CD4-positive, alpha-beta memory T cell (primary cell): Measurements from ENCODE around the gene MICAL3. TPM values are rescaled to one million over a fixed set of nuclear protein-coding genes. Genes with fewer than 3 reads are reported as not detected.

Experiments used
- CTCF ChIA-PET: fragments of 350-600 bp; sonication (Branson Sonifier 250); formaldehyde crosslinking; loops from one replicate; lab custom pipeline; 2021; ENCODE audit warnings: inconsistent platforms; ENCODE audit not compliant: partially characterized antibody; lab: Charles Lee
- POLR2A ChIA-PET: fragments of 350-600 bp; sonication (Branson Sonifier 250); formaldehyde crosslinking; loops from one replicate; lab custom pipeline; 2021; ENCODE audit not compliant: partially characterized antibody; lab: Charles Lee
- DNase-seq, 5 donors: peaks; one replicate each; pipeline versions ENCODE4 v3.0.0 to v3.0.0-alpha.2; 2020 to 2022; ENCODE audit warnings: mixed read lengths in 1 of 5
- H3K27ac ChIP-seq: one replicate; pipeline ENCODE4 v1.7.0; 2013; ENCODE audit warnings: low read depth, low read length
- H3K27me3 ChIP-seq: 2 replicates; pipeline ENCODE4 v1.7.0; 2013; ENCODE audit warnings: mild to moderate bottlenecking, low read length, moderate library complexity; ENCODE audit not compliant: insufficient read depth
- H3K36me3 ChIP-seq: 2 replicates; pipeline ENCODE4 v1.7.0; 2013; ENCODE audit warnings: mild to moderate bottlenecking, low read length, moderate library complexity; ENCODE audit not compliant: insufficient read depth
- H3K4me1 ChIP-seq: 2 replicates; pipeline ENCODE4 v1.7.0; 2013; ENCODE audit warnings: mild to moderate bottlenecking, low read length, moderate library complexity; ENCODE audit not compliant: insufficient read depth
- H3K4me3 ChIP-seq, 2 donors: one replicate each; pipeline ENCODE4 v1.7.0; 2013; ENCODE audit warnings: low read length in 2 of 2, mild to moderate bottlenecking in 1 of 2
- H3K9me3 ChIP-seq, 2 donors: one replicate each; pipeline ENCODE4 v1.7.0; 2013; ENCODE audit warnings: low read length in 2 of 2, control low read depth in 1 of 2; ENCODE audit not compliant: control insufficient read depth in 1 of 2
- H3K27ac Mint-ChIP-seq, 7 donors: one replicate each; pipeline ENCODE4 v1.8.0; 2020 to 2021; ENCODE audit warnings: mixed read lengths in 7 of 7, mild to moderate bottlenecking in 6 of 7, inconsistent platforms in 3 of 7, moderate library complexity in 3 of 7
- H3K27me3 Mint-ChIP-seq, 2 donors: one replicate each; pipeline ENCODE4 v1.8.0; 2020 to 2021; ENCODE audit warnings: mixed read lengths in 2 of 2
- H3K36me3 Mint-ChIP-seq, 2 donors: one replicate each; pipeline ENCODE4 v1.8.0; 2020 to 2021; ENCODE audit warnings: mixed read lengths in 2 of 2, inconsistent platforms in 1 of 2, mild to moderate bottlenecking in 1 of 2
- H3K4me1 Mint-ChIP-seq, 4 donors: one replicate each; pipeline ENCODE4 v1.8.0; 2020 to 2021; ENCODE audit warnings: mixed read lengths in 4 of 4, mild to moderate bottlenecking in 1 of 4
- H3K4me3 Mint-ChIP-seq, 8 donors: one replicate each; pipeline ENCODE4 v1.8.0; 2020 to 2021; ENCODE audit warnings: mixed read lengths in 8 of 8, mild to moderate bottlenecking in 7 of 8, moderate library complexity in 6 of 8, inconsistent platforms in 3 of 8
- H3K9me3 Mint-ChIP-seq, 8 donors: one replicate each; pipeline ENCODE4 v1.8.0; 2020 to 2021; ENCODE audit warnings: mixed read lengths in 8 of 8, mild to moderate bottlenecking in 5 of 8, inconsistent platforms in 3 of 8, moderate library complexity in 1 of 8
- intact Hi-C: fragments of 100-400 bp; cut with micrococcal nuclease; formaldehyde crosslinking; loops from one replicate; pipeline ENCODE4 v1.15.1; 2023
- polyA plus RNA-seq, 2 donors: library from polyadenylated mRNA; unstranded; fragments of 300-500 nt; fragmentation: Illumina TruSeq; gene quantifications; one replicate each; pipeline ENCODE4 v1.2.3, GENCODE V29; 2021
- total RNA-seq, 2 experiments: library from RNA; stranded (reverse); gene quantifications; one replicate each; pipeline ENCODE4 v1.2.3, GENCODE V29; 2021

The MICAL3 gene
- total and polyA plus RNA-seq, 4 experiments from 2014 or later, result 0.97 to 28.9 (median 14.4) TPM

DNA sequence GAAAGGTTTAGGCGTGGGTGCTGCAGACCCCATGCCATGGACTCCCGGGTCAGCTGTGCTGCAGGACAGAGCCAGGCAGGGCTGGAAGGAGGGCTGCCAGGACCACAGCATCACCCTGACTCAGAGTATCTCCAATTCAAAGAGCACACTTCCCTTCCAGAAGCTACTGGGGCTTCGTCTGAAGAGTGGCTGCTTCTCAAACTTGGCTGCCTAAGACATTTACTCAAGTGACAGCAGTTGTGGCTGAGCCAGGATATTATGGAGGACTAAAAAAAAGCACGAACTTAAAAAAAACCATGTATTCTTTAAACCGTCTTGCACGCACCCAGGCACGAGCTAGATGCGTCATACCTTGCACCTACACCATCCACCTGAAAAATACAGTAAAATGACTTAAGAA lies 237.1 kb downstream of the MICAL3 start:
- peak overlapping the region in 3 of 7 donors; percentile 47 to 85 (median 74) for H3K27ac Mint-ChIP-seq
- H3K4me3 Mint-ChIP-seq, result no peak overlapping the region
- H3K4me1 Mint-ChIP-seq, result peaks cover 0 to 15% (median 1%) of the 10 kb centered on the region in 4 donors
- H3K4me1 ChIP-seq, result peaks cover 9% of the 10 kb centered on the region
- no peaks in the 10 kb centered on the region for H3K9me3 ChIP-seq
- H3K27me3 Mint-ChIP-seq, result no peaks in the 10 kb centered on the region
- intact Hi-C loops, result no loop called here
- no peaks in the 10 kb centered on the region for H3K36me3 ChIP-seq
- H3K4me3 ChIP-seq, result no peak overlapping the region
- ChIA-PET POLR2A (interaction anchor here (3.7 kb wide), 1 partner anchor 14 kb away, joined by 19 read pairs; the partner anchor contains the start of gene BID), CTCF (interaction anchor here (1.1 to 9.8 kb wide), 8 partner anchors 10 to 65 kb away, joined by 3 to 240 read pairs (median 18); partner anchors contain the start of gene BID)
- H3K27ac ChIP-seq, result no peak overlapping the region
- H3K9me3 Mint-ChIP-seq, result no peaks in the 10 kb centered on the region
- no peaks in the 10 kb centered on the region for H3K27me3 ChIP-seq
- H3K36me3 Mint-ChIP-seq, result peaks cover 5% of the 10 kb centered on the region in 2 donors
- no peak for DNase-seq

DNA sequence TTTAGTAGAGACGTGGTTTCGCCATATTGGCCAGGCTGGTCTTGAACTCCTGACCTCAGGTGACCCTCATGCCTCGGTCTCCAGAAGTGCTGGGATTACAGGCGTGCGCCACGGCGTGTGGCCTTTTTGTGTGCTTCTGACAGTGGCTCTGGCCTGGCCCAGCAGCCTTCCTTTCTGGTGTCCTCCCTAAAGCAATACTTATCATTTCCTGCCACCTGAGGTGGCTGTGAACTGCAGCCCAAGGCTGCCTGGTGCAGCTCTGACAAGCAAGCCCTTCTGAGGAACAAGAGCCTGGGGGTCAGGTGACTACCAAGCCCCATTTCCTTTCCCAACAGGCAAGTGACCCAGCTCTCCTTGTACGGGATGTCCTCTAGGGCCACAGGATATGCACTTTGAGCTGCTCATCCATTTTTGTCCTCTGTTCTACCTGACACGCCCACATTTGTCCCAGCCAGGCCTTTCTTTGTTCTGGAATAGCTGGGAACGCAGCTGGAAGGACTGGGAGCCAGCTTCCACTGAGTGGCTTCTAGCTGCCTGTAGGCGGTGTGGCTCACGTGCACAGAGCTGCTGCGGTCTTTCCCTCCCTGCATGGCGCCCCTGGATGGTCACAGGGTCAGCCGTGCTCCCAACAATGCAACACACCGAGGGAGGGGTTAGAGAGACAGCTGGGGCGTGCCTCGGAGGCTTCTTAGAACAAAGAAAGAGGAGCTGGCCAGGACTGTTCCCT lies 237.8 kb downstream of the MICAL3 start:
- Mint-ChIP-seq H3K4me1 (peaks cover under 1 to 16% (median 3%) of the 10 kb centered on the region in 4 donors), H3K36me3 (peaks cover 4 to 5% of the 10 kb centered on the region in 2 donors), H3K4me3 (no peak overlapping the region), H3K27me3 (no peaks in the 10 kb centered on the region), H3K27ac (peak overlapping the region in 3 of 7 donors; percentile 42 to 59 (median 43)), H3K9me3 (no peaks in the 10 kb centered on the region)
- intact Hi-C loops, result no loop called here
- CTCF ChIA-PET, result interaction anchor here (1.1 to 9.8 kb wide), 13 partner anchors 10 to 290 kb away, joined by 3 to 240 read pairs (median 8); partner anchors contain the start of gene BID
- POLR2A ChIA-PET, result interaction anchor here (1.8 to 3.7 kb wide), 3 partner anchors 10 to 45 kb away, joined by 11 to 19 read pairs (median 17); partner anchors contain the start of gene BID
- no peak for DNase-seq
- H3K9me3 ChIP-seq, result no peaks in the 10 kb centered on the region
- H3K27ac ChIP-seq, result no peak overlapping the region
- no peak overlapping the region for H3K4me3 ChIP-seq
- peaks cover 15% of the 10 kb centered on the region for H3K4me1 ChIP-seq
- no peaks in the 10 kb centered on the region for H3K36me3 ChIP-seq
- no peaks in the 10 kb centered on the region for H3K27me3 ChIP-seq

DNA sequence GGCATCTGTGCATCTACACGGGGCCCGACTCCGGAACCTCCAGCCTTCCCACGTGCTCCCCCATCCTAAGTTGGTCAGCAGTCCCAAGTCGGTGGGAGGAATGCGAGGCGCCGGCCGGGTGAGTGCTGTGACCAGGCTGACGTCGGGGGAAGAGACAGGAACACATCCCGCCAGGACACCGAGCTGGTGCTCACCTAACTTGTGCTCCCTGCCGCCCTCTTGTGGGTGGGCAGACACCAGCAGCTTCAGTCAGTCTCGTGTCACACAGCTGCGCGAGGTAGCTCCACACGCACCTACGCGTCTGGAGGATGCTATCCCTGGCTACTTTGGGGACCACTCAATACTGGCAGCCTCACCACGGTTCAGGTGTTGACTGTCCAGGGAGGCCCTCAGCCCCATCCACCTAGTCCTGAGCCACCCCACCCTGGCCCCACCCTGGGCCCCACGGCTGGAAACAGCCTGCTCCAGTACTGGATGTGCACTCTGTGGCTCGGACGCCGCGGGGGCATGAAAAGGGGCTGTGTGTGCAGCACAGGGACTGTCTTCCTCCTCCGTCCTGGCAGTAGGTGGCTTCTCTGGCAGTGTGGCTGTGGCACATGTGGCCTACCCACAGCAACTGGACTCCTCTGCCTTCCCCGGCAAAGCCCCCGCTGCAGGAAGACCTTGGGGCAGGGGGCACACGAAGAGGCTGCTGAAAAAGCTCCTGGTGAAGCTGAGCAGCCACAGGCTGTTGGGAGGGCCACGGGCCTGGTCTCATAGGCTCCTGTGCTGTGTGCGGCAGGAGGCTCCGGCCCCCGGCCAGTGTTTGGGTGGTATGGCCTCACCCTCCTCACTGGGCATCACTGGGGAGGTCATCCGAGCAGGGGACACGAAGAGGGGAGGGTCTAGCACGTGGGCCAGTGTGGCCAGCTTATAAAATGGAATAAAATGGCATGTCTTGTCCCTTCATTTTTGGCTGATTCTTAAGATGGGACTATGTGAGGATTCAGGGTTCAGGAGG lies 238.9 kb downstream of the MICAL3 start:
- Mint-ChIP-seq H3K36me3 (peaks cover 0 to 4% of the 10 kb centered on the region in 2 donors), H3K4me3 (no peak overlapping the region), H3K27me3 (no peaks in the 10 kb centered on the region), H3K27ac (peak overlapping the region in 2 of 7 donors; percentile 43 to 55), H3K4me1 (peaks cover 7 to 27% (median 12%) of the 10 kb centered on the region in 4 donors), H3K9me3 (no peaks in the 10 kb centered on the region)
- DNase-seq, result peak; percentile 56 to 66 (median 65)
- Histone ChIP-seq H3K36me3 (no peaks in the 10 kb centered on the region), H3K4me3 (no peak overlapping the region), H3K27me3 (no peaks in the 10 kb centered on the region), H3K27ac (no peak overlapping the region), H3K9me3 (no peaks in the 10 kb centered on the region), H3K4me1 (peaks cover 26% of the 10 kb centered on the region)
- intact Hi-C loops, result loop anchor here (1.0 kb wide), 2 partner anchors 31 to 43 kb away; no protein-coding TSS in a partner anchor
- POLR2A ChIA-PET, result interaction anchor here (0.6 to 3.7 kb wide), 6 partner anchors 9 to 44 kb away, joined by 3 to 19 read pairs (median 10); partner anchors contain the start of gene BID
- CTCF ChIA-PET, result interaction anchor here (0.7 to 9.8 kb wide), 18 partner anchors 9 to 1372 kb away, joined by 3 to 240 read pairs (median 8); partner anchors contain the start of genes BID and USP18

DNA sequence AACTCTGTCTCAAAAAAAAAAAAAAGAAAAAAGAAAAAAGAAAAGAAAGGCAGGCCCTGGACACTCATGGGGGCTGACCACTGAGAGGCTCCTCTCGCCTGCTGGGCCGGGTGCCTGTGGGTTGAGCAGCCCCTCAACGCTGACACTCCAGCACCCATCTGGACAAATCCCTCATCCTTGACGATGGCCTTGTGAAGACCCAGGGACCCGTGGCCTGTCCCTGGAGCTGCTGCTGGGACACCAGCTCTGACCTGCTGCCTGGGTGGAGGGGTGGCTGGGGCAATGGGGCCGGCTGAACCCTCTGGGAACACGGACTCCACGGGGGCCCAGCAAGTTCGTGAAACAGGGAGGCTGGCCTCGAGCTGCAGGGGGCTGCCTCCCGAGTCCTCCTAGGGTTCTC lies 239.6 kb downstream of the MICAL3 start:
- H3K9me3 ChIP-seq, result no peaks in the 10 kb centered on the region
- H3K4me3 Mint-ChIP-seq, result no peak overlapping the region
- H3K27ac Mint-ChIP-seq, result no peak overlapping the region
- H3K4me1 Mint-ChIP-seq, result peaks cover 14 to 35% (median 18%) of the 10 kb centered on the region in 4 donors
- H3K4me3 ChIP-seq, result no peak overlapping the region
- intact Hi-C loops, result loop anchor here (1.0 kb wide), 2 partner anchors 30 to 42 kb away; no protein-coding TSS in a partner anchor
- H3K36me3 Mint-ChIP-seq, result peaks cover 0 to 4% of the 10 kb centered on the region in 2 donors
- H3K9me3 Mint-ChIP-seq, result no peaks in the 10 kb centered on the region
- ChIA-PET CTCF (interaction anchor here (0.8 to 9.8 kb wide), 14 partner anchors 8 to 710 kb away, joined by 3 to 240 read pairs (median 8); partner anchors contain the start of genes BID and USP18), POLR2A (interaction anchor here (0.6 to 3.7 kb wide), 7 partner anchors 8 to 43 kb away, joined by 3 to 19 read pairs (median 9); partner anchors contain the start of gene BID)
- H3K4me1 ChIP-seq, result peaks cover 33% of the 10 kb centered on the region
- no peak for DNase-seq
- H3K36me3 ChIP-seq, result no peaks in the 10 kb centered on the region
- H3K27ac ChIP-seq, result no peak overlapping the region
- H3K27me3 ChIP-seq, result no peaks in the 10 kb centered on the region
- no peaks in the 10 kb centered on the region for H3K27me3 Mint-ChIP-seq

DNA sequence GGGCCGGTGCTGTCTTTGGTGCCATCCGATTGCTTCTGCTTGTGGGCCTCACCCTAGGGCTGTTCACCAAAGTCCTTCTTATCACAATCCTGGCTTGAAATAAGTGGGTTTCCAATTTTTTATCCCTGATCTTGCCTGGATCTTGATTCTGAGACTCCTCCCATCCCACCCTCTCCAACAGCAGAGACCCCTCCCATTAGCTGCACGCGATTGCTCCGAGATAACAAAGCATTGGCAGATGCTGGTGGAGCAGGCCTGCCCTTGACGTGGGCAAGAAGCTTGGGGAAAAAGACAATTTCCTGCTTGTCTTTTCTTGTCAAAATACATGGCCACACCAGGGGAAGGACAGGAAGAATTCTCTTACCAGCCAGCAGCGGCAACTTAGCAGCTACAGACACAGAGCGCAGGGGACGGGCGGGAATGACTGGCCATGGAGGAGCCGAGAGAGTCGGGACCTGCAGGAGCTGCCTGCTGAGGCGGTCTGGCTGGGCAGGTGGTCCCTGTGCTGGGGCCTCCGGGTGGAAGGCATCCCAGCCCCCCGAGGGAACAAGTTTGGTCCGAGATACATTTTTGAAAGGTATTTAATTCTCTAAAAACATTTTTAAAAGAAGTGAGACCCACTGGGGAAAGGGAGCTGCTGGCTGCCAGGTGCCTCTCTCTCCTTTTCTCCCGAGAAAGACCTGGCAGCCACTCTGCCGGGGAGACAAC lies 240.4 kb downstream of the MICAL3 start:
- CTCF ChIA-PET, result interaction anchor here (1.1 to 9.8 kb wide), 6 partner anchors 12 to 41 kb away, joined by 6 to 240 read pairs (median 18); partner anchors contain the start of gene BID
- Histone ChIP-seq H3K4me3 (no peak overlapping the region), H3K4me1 (peaks cover 42% of the 10 kb centered on the region), H3K27ac (no peak overlapping the region), H3K27me3 (no peaks in the 10 kb centered on the region), H3K9me3 (no peaks in the 10 kb centered on the region), H3K36me3 (no peaks in the 10 kb centered on the region)
- POLR2A ChIA-PET, result interaction anchor here (0.9 to 2.9 kb wide), 4 partner anchors 16 to 42 kb away, joined by 3 to 17 read pairs (median 6); no protein-coding TSS in a partner anchor
- Mint-ChIP-seq H3K27me3 (no peaks in the 10 kb centered on the region), H3K9me3 (no peaks in the 10 kb centered on the region), H3K27ac (peak overlapping the region in 2 of 7 donors; percentile 17 to 35), H3K4me3 (no peak overlapping the region), H3K4me1 (peaks cover 20 to 43% (median 26%) of the 10 kb centered on the region in 4 donors), H3K36me3 (no peaks in the 10 kb centered on the region)
- intact Hi-C loops, result no loop called here
- DNase-seq, result no peak

DNA sequence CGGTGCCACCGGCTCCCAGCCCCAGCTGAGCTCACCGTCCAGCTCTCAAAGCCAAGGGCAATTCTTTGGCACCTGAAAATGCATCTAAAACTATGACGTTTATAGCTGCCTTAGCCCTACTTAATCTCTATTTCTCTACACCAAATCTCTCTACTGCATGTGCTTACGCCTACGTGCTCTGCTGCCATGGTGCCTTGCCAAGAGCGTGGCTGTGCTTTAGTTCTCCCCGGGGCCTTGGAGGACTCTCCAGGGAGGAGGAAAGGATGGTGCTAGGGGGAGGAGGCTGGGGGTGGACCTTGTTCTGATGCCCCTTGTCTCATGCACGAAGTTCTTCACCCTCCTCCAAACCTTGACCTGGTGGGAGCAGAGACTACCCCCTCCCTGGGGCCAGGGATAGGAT lies 241.0 kb downstream of the MICAL3 start:
- no peak for DNase-seq
- no peaks in the 10 kb centered on the region for H3K36me3 Mint-ChIP-seq
- no peaks in the 10 kb centered on the region for H3K9me3 ChIP-seq
- H3K4me1 Mint-ChIP-seq, result peaks cover 23 to 49% (median 31%) of the 10 kb centered on the region in 4 donors
- ChIA-PET CTCF (interaction anchor here (1.1 to 9.8 kb wide), 5 partner anchors 11 to 41 kb away, joined by 6 to 240 read pairs (median 17); partner anchors contain the start of gene BID), POLR2A (interaction anchor here (1.0 kb wide), 1 partner anchor 16 kb away, joined by 3 read pairs; no protein-coding TSS in a partner anchor)
- H3K4me3 Mint-ChIP-seq, result no peak overlapping the region
- peaks cover 48% of the 10 kb centered on the region for H3K4me1 ChIP-seq
- intact Hi-C loops, result no loop called here
- no peaks in the 10 kb centered on the region for H3K9me3 Mint-ChIP-seq
- no peak overlapping the region for H3K27ac ChIP-seq
- H3K27me3 Mint-ChIP-seq, result no peaks in the 10 kb centered on the region
- H3K27ac Mint-ChIP-seq, result peak overlapping the region in 3 of 7 donors; percentile 42 to 62 (median 57)
- no peaks in the 10 kb centered on the region for H3K36me3 ChIP-seq
- no peaks in the 10 kb centered on the region for H3K27me3 ChIP-seq
- no peak overlapping the region for H3K4me3 ChIP-seq
